ENCODE results near the gene NBEAL2.

NBEAL2 gene

GRCh38 chr3:46943237-46944187 lies 36.0 kb upstream of the NBEAL2 start:
- Histone ChIP-seq H3K9me3 (no peaks in the 10 kb centered on the region), H3K36me3 (no peaks in the 10 kb centered on the region), H3K4me3 (ENCODE audit: low read depth, low read length) (no peak overlapping the region), H3K27me3 (no peaks in the 10 kb centered on the region), H3K4me1 (peaks cover 16% of the 10 kb centered on the region)
- no peak for DNase-seq
- TF ChIP-seq CTCF (IDR thresholded peaks at IDR 0.05; ENCODE audit: low read depth, low read length): no peak

- no peak for TF ChIP-seq CTCF (IDR thresholded peaks at IDR 0.05; ENCODE audit: low read depth, low read length)
- no peaks in the 10 kb centered on the region for H3K36me3 ChIP-seq
- no peaks in the 10 kb centered on the region for H3K27me3 ChIP-seq
- H3K4me1 ChIP-seq: peaks cover 21% of the 10 kb centered on the region
- H3K9me3 ChIP-seq: no peaks in the 10 kb centered on the region
- DNase-seq: no peak
- no peak overlapping the region for H3K4me3 ChIP-seq (ENCODE audit: low read depth, low read length)
These were observed 35.3 kb upstream of the NBEAL2 start for GRCh38 chr3:46944191-46944590.

- no peak for DNase-seq
- Histone ChIP-seq H3K4me3 (ENCODE audit: low read depth, low read length) (no peak overlapping the region), H3K36me3 (no peaks in the 10 kb centered on the region), H3K27me3 (no peaks in the 10 kb centered on the region), H3K9me3 (no peaks in the 10 kb centered on the region), H3K4me1 (peaks cover 25% of the 10 kb centered on the region)
- no peak for TF ChIP-seq CTCF (IDR thresholded peaks at IDR 0.05; ENCODE audit: low read depth, low read length)
These were observed 33.0 kb upstream of the NBEAL2 start for GRCh38 chr3:46946416-46946815.

- TF ChIP-seq CTCF (IDR thresholded peaks at IDR 0.05; ENCODE audit: low read depth, low read length): no peak
- no peaks in the 10 kb centered on the region for H3K27me3 ChIP-seq
- peak; percentile 66 for DNase-seq
- no peaks in the 10 kb centered on the region for H3K9me3 ChIP-seq
- no peaks in the 10 kb centered on the region for H3K36me3 ChIP-seq
- H3K4me3 ChIP-seq (ENCODE audit: low read depth, low read length): no peak overlapping the region
- peaks cover 25% of the 10 kb centered on the region for H3K4me1 ChIP-seq
These were observed 32.5 kb upstream of the NBEAL2 start for GRCh38 chr3:46946856-46947545.

- Histone ChIP-seq H3K4me1 (peaks cover 25% of the 10 kb centered on the region), H3K4me3 (ENCODE audit: low read depth, low read length) (no peak overlapping the region), H3K36me3 (no peaks in the 10 kb centered on the region), H3K9me3 (no peaks in the 10 kb centered on the region), H3K27me3 (no peaks in the 10 kb centered on the region)
- TF ChIP-seq CTCF (IDR thresholded peaks at IDR 0.05; ENCODE audit: low read depth, low read length): no peak
- DNase-seq: no peak
These were observed 31.9 kb upstream of the NBEAL2 start for GRCh38 chr3:46947546-46947901.
